GM18517 (cell line): Measurements from ENCODE around the gene PPP1R37.

Experiments used
- ATAC-seq: cut with Tn5 transposase; IDR thresholded peaks from one replicate; pipeline ENCODE4 v1.9.1; 2021; ENCODE audit warnings: mild to moderate bottlenecking, moderate library complexity; ENCODE audit not compliant: unreplicated experiment

The PPP1R37 gene

DNA sequence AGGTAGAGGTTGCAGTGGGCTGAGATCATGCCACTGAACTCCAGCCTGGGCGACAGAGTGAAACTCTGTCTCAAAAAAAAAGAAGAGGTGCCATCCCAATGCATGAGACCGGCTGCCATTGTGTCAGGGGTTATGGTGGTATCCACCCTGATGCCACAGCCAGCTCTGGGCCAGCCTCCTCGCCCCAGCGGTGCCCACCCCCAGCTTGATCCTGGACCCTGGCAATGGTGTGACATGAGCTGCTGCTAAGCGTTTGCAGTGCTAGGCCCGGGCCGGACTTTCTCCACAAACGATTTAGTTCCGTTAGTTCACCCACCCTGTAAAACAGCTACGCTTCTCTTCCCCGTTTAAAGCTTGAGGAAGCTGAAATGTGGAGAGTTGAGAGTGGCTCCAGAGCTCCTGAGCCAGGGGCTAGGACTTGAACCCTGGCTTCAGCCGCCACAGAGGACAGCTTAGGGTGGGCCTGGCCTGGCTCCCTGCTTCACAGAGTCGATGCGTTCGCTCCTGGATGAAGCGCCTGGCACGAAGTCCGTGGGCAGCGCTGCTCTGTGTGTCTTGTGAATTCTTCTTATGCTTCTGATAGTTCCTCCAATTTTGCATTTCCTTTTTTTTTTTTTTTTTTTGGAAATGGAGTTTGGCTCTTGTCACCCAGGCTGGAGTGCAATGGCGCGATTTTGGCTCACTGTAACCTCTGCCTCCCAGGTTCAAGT lies 42.4 kb downstream of the PPP1R37 start:
- ATAC-seq: no peak

DNA sequence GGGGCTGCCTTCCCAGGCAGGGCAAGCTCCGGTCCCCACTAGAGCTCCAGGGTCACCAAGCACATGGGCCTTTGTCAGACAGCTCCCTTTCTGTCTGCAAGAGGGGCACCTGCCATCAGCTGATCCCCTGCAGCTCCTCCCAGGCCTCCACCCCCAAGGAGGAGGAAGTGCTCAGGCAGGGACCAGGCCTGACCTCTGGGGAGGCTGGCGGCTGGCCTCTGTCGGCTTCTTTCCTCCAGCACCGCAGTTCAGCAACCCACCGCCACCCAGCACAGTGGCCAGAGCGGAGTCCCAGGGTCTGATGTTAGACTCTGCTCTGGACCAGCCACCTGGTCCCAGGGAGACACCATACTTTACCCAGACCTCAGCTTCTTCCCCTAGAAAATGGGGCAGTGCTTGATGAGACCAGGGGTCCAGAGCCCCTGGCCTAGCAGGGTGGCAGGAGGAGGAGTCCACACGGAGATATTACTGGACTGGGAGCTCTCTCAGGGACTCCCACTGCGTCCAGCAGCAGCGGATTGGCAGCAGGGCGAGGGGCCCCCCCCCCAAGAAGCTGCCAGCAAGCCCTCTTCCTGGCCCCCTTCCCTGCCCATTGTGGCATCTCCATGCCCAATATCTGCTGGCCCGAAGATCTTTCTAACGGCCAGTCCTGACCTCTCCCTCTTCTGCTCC lies 43.7 kb downstream of the PPP1R37 start:
- no peak for ATAC-seq

DNA sequence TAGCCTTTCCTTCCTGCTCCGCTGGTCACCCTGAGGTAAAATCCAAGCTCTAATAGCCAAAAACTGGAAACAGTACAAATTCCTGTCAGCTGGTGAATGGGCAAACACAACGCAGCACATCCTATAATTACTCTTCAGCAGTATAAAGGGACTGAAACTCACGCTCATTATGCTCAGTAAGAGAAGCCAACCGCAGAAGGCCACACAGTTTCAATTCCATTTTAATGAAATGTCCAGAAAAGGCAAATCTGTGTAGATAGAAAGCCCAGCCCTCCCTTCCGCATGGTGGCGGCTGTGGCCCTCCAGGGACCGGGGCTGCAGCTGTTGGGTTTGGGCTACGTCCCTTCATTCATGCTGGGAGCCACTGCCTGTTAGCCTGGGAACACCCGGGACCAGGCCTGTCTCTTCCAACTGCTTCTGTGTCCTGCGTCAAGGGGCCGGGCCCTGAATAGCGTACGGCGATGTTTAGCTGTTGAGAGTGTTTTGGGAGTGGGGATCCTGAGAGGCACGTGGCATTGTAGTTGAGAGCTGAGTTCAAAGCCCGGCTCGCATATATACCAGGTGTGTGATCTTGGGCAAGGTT lies 44.3 kb downstream of the PPP1R37 start:
- peak; percentile 82 for ATAC-seq

DNA sequence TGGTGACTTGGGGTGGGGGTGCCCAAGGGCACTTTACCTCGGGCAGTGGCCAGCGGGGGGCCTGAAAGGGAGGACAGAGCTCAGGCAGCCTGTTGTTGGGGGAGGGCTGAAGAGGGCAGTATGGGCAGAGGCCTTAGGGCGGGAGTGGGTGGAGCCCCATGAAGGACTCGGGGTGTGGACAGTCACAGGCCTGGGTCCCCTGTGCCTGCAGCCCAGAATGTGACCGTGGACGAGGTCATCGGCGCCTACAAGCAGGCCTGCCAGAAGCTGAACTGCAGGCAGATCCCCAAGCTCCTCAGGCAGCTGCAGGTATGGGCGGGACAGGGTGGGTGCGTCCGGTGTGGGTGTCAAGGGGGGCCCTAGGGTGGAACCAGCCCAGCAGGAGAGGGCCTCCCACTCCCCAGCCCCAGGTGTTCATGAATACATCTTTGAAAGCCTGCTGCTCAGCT lies 45.3 kb downstream of the PPP1R37 start:
- ATAC-seq: no peak

DNA sequence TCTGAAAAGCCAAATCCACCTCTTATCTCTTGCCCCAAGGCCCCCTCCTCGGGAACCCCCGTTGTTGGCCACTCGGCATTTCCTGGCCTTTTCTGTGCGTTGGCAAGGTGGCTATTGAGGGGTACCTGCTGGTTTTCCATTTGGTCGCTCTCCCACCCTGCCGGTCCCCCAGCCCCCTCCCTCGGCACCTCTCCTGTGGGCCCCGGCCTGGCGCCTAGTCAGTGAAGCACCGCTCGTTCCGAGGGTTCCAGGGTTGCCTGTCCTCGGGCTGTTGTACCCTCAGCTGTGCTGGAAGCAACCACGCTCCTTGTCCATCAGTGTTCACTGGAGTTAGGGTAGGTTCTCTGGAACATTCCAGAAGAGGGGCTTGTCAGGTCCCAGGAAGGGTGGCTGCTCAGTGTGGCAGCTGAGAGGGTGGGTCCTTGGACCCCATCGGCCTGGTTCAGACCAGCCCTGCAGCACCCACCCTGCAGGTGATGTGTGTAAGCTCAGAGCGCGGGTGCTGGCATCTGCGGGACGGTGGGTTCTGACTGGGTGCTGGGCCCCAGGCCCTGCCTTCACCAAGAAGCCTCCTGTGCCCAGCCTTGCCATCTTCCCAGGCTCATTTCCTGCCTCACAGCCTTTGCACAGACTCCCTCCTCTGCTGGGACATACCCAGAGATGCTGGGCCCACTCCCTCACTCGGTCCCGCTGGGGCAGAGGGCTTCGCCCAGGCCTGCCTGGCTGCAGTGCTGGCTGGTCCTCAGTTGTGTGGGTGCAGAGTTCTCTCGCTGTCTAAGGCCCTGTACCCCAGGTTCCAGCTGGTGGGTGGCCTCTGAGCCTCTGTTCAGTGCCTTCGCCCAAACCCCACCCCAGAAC lies 46.5 kb downstream of the PPP1R37 start:
- ATAC-seq: no peak

DNA sequence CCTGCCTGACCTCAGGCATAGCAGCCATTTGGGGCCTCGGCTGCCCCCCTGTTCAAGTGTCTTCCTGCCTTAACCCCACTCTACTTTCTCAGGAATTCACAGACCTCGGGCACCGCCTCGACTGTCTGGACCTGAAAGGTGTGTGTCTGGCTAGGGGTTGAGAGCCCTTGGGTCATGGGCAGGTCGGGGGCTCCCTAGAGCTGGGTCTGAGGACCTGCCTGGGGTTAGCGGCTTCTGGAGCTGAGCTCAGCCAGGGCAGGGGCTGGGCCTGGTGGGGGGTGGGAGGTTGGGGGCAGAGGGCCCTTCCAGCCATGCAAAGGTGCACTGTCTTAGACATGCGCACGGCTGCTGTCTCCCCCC lies 47.1 kb downstream of the PPP1R37 start:
- no peak for ATAC-seq

DNA sequence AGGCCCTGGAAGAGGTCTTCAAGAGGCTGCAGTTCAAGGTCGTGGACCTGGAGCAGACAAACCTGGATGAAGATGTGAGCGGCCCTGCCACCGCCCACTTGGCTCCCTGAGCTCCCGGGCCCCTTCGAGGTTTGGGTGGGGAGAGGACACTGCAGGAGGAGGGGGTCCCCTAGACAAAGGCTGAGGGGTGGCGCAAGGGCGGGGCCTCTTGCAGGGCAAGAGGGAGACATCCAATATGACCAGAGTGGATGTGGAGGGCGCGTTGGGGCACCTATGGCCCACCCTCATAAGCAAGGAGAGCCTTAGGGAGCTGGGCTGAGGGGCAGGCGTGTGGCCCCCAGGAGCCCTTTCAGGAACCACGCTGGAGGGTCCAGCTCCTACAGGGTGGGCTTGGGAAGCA lies 47.6 kb downstream of the PPP1R37 start:
- ATAC-seq: no peak

DNA sequence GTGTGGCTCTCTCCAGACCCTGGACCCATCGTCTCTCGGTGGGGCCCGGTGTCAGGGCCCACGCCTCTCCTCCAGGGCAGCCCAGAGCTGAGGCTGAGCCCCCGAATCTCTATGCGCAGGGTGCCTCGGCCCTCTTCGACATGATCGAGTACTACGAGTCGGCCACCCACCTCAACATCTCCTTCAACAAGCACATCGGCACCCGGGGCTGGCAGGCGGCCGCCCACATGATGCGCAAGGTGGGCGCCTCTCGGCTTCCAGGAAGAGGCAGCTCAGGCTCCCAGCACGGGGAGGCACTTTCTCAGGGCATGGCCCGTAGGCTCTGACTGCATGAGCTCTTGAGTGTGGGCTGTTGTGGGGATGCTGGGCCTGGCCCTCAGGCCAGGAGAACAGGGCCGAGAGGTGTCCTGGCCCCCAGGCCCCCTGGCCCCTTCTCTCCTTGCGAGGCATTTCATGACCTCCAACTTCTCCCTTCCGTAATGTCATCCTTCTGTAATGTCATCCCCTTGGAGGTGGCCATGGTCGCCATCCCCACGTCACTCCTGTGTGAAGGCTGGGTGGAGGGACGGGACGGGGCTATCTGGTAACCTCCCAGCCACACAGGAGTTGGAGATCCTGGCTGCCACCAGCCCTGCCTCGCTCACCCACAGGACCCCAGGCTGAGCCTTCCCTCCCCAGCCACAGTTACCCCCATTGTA lies 48.4 kb downstream of the PPP1R37 start:
- no peak for ATAC-seq

DNA sequence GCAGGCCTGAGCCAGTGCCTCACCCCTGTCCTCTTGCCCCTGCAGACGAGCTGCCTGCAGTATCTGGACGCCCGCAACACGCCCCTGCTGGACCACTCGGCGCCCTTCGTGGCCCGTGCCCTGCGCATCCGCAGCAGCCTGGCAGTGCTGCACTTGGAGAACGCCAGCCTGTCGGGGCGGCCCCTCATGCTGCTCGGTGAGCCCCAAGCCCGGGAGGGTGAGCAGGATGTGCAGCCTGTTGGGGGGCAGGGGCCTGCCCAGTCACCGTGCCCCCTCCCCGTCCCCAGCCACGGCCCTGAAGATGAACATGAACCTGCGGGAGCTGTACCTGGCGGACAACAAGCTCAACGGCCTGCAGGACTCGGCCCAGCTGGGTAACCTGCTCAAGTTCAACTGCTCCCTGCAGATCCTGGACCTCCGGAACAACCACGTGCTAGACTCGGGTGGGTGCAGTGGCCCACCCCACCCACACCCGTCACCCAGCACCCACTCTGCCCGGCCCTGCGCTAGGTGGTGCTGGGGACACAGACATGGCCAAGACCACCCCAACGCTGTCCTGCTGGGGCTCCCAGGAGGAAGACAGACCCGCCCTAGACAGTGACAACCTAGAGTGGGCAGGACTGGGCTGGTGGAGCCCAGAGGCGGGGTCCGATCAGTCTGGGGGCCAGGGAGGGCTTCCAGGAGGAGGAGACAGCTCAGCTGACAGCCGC lies 49.2 kb downstream of the PPP1R37 start:
- no peak for ATAC-seq

DNA sequence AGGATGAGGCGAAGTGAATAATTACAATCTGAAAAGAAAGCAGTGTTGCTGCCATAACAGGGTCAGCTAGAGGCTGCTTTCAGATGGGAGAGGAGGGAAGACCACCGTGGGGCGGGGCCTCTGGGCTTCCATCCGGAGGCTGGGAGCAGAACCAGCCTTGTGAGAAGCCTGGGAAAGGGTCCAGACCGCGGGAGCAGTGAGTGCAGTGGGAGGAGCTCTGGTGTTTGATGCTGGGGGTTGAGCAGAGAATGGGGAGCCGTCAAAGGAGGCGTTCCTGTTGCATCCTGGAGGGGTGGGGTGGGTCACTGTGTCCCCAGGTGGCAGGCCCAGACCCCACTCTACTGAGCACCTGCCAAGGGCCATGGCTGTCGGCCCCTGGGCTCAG lies 49.7 kb downstream of the PPP1R37 start:
- no peak for ATAC-seq

DNA sequence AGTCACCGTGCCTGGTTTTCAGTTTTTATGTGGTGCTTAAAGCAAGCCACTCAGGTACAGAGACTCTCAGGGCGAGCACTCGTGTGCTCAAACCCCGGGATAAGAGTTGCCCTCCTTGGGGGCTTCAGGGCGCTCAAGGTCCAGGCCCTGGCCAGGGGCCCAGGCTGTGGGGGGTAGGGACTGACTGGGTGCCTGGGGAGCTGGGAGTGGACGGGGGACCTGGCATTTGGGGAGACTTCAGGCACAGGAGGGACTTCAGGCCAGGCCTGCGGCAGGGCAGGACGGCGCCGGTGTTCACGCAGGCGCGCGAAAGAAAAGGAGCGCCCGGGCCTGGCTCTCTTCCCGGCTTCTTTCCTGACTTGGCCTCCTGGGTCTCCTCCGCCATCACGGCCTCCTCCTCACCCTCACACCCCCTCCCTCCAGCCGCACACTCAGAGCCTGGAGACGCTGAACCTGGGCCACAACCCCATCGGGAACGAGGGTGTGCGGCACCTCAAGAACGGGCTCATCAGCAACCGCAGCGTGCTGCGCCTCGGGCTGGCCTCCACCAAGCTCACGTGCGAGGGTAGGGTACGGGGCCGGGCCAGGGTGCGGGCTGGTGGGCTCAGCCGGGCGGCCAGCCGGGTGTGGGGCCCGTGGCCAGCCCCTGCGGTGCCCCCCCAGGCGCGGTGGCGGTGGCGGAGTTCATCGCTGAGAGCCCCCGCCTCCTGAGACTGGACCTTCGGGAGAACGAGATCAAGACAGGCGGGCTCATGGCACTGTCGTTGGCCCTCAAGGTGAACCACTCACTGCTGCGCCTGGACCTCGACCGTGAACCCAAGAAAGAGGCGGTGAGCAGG lies 51.7 kb downstream of the PPP1R37 start:
- ATAC-seq: no peak

DNA sequence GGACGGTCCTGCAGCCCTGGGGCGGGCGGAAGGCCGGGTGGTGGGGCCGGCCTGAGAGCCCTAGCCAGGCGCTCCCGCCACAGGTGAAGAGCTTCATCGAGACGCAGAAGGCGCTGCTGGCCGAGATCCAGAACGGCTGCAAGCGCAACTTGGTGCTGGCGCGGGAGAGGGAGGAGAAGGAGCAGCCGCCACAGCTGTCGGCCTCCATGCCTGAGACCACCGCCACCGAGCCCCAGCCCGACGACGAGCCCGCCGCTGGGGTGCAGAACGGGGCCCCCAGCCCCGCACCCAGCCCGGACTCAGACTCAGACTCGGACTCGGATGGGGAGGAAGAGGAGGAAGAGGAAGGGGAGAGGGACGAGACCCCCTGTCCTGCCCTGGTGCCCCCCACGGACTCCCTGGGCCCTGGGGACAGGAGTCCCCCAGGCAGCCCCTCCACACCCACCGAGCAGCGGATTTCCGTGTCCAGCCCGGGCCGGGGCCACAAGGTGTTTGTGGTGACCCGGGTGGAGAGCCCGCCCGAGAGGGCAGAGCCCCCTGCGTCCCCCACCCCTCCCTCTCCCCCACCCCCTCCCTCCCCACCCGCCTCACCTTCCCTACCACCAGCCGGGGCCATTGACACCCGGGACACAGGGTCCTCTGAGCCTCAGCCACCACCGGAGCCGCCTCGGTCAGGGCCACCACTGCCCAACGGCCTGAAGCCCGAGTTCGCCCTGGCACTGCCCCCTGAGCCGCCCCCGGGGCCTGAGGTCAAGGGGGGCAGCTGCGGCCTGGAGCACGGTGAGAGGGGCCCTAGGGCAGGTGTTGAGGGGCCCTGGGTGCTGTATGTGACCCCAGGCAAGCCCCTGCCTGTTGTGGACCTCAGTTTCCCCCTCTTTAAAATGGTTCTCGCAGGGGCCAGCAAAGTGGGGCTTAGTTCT lies 52.6 kb downstream of the PPP1R37 start:
- no peak for ATAC-seq

DNA sequence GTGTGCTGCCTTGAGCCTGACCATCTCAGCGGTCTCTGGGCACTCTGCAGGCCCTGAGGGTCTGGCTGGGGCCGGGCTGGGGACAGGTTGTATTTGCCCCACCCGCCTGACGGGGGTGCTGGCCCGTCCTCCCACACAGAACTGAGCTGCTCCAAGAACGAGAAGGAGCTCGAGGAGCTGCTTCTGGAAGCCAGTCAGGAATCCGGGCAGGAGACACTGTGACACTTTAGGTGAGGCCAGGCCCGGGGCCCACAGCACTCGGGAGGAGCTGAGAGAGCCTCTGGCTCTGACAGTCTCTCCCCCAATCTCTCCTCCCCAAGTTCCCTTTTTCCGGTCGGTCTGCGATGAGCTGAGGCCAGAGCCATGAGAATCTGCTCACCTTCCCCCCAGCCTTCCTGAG lies 53.3 kb downstream of the PPP1R37 start:
- ATAC-seq: no peak

DNA sequence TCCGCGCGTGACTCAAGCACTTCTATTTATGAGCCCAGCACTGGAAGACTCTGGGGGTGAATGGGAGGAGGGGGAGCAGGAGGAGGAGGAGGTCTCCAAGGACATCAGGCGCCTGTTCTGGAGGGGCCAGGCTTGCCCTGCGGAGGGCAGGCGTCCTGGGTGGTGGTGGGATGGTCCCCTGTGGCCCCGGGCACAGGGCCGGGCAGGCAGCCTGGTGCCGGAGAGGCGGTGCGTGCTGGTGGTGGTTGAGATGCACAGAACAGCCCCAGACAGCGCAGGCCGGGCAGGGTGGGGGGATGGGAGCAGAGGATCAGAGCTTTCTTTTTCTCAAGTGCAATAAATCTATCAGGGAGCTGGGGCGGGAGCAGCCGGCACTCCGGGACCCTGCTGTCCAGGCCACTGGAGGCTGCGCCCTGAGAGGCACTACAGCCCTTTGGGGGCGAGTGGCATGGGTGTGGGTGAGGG lies 53.8 kb downstream of the PPP1R37 start:
- ATAC-seq: no peak

DNA sequence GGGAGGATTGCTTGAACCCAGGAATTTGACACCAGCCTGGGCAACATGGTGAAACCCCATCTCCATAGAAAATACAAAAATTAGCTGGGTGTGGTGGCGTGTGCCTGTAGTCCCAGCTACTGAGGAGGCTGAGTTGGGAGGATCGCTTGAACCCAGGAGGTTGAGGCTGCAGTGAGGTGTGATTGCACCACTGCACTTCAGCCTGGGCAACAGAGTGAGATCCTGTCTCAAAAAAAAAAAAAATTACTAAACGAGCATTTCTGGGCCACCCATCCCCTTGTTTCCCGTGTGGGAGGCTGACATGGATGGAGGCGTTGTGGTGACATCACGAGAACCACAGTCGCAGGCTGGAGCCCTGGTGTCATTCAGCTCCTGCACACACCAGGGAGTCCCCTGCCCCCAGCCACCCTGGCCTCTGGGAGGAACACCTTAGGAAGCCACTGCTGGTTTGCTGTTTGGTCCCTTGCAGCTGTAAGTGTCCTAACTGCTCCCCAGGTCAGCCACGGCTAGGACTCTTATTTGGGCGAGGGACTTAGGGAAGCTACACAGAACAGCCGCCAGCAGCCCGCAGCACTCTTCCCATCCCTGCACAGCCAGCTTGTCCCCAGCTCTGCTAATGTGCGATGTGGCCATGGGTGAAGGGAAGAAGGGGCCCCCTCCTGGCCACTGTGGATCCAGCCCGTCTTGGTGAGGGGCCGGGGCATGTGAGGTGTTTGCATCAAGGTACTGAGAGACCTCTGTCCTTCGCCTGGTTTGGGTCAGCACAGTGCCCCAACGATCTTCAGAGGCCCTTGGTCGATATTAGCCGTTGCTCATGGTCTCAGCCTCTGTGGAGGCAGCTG lies 55.1 kb downstream of the PPP1R37 start:
- ATAC-seq: no peak

DNA sequence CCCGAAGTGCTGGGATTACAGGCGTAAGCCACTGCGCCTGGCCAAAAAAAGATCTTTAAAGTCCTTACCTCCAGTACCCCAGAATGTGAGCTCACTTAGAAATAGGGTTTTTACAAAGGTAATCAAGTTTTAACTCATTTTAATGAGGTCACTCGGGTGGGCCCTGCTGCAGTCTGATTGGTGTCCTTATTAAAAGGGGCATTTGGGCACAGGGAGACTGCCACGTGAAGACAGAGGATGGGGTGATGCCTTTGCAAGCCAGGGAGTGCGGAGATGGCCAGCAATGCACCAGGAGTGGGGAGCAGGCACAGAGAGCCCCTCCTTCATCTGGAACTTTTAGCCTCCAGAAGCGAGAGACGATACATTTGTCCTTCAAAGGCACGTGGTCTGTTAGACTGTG lies 56.1 kb downstream of the PPP1R37 start:
- no peak for ATAC-seq

DNA sequence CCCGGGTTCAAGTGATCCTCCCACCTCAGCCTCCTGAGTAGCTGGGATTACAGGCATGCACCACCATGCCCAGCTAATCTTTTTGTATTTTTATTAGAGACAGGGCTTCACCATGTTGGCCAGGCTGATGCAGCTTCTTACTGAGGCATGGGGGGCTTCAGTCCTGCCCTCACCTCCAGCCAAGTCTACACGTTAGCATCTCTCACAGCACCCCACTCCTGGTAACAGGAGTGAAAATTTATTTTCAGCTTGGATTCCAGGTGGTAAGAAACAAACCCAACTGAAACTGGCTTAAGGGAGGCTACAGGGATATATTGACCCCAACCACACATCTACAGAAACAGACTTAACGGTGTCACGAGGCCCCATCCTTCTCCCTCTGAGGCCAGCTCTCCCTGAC lies 57.2 kb downstream of the PPP1R37 start:
- ATAC-seq: no peak
